ENCODE results near the gene NTM. TPM values are rescaled to one million over a fixed set of nuclear protein-coding genes. Genes with fewer than 3 reads are reported as not detected.

NTM gene
- total and polyA plus RNA-seq, 2 of the 8 experiments (the other 6 are each of a cell fraction or from before 2014, with no cell fraction given), result 13.4 to 20.0 TPM

DNA sequence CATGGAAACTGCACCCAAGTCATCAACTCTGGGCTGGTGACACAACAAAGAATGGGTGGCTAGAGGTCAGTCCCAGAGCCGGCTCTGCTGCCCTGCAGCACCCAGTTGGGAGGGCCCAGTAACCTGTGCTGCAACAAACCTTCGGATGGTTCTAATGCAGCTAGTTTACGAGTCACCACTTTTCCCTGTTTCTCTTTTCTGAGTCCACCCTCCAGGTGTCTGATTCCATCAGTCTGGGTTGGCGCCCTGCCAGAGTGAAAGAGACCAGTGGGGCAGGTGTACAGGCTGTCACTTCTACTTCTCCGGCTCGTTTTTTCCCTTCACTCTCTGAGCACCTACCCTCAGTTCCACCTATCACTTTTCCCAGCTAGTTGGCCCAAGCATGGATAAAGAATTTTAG lies 572.9 kb downstream of the NTM start:
- Histone ChIP-seq H3K9me3 (ENCODE audit: insufficient read depth in 2 of 2, low read depth in 1 of 2, low read length in 1 of 2) (no peaks in the 10 kb centered on the region), H4K91ac (replicated peaks; ENCODE audit: insufficient read length, low read length) (no peak overlapping the region), H3K79me1 (ENCODE audit: low read depth, low read length) (no peaks in the 10 kb centered on the region), H2BK20ac (ENCODE audit: low read length) (no peak overlapping the region), H3K4me3 (ENCODE audit: extremely low read depth in 1 of 4, insufficient read depth in 2 of 4, low read depth in 3 of 4, low read length in 4 of 4) (no peak overlapping the region), H3K23ac (ENCODE audit: insufficient read length) (no peak overlapping the region), H3K4ac (replicated peaks; ENCODE audit: insufficient read length, low read depth, low read length) (no peak overlapping the region), H3K27me3 (replicated peaks in 1 of 4; ENCODE audit: control insufficient read depth in 3 of 4, extremely low read depth in 1 of 4, insufficient read depth in 3 of 4, low read length in 3 of 4) (no peaks in the 10 kb centered on the region), H3K23me2 (ENCODE audit: low read depth, low read length) (no peaks in the 10 kb centered on the region), H2BK15ac (ENCODE audit: low read length) (no peak overlapping the region), H3K9ac (replicated peaks in 1 of 4; ENCODE audit: extremely low read depth in 1 of 4, low read depth in 3 of 4, low read length in 3 of 4) (no peak overlapping the region), H3K14ac (ENCODE audit: insufficient read length) (no peak overlapping the region), H2AFZ (ENCODE audit: low read length) (no peak overlapping the region), H2BK120ac (replicated peaks; ENCODE audit: low read depth, low read length) (no peak overlapping the region), H3K79me2 (ENCODE audit: control insufficient read depth in 1 of 2, insufficient read depth in 2 of 2, low read length in 2 of 2) (no peaks in the 10 kb centered on the region), H3K4me1 (replicated peaks in 1 of 4; ENCODE audit: control insufficient read depth in 3 of 4, insufficient read depth in 4 of 4, low read length in 3 of 4) (peaks cover 0 to under 1% (median 0%) of the 10 kb centered on the region in 4 experiments; a peak in 2 of 7 replicates), H4K8ac (ENCODE audit: extremely low read depth, insufficient read depth, low read length) (no peak overlapping the region), H3K4me2 (ENCODE audit: insufficient read depth in 1 of 2, low read depth in 2 of 2, low read length in 2 of 2) (no peak overlapping the region), H3K56ac (replicated peaks; ENCODE audit: insufficient read length, low read depth, low read length) (no peak overlapping the region), H2BK12ac (ENCODE audit: low read depth, low read length) (no peak overlapping the region), H3K27ac (ENCODE audit: low read depth, low read length) (no peak overlapping the region), H4K20me1 (replicated peaks in 1 of 2; ENCODE audit: control insufficient read depth in 1 of 2, insufficient read depth in 2 of 2, low read length in 2 of 2) (no peaks in the 10 kb centered on the region), H4K5ac (ENCODE audit: insufficient read length, low read depth, low read length) (no peak overlapping the region), H3K36me3 (ENCODE audit: control insufficient read depth in 2 of 4, insufficient read depth in 4 of 4, low read length in 3 of 4) (no peaks in the 10 kb centered on the region), H2BK5ac (ENCODE audit: low read depth, low read length) (no peak overlapping the region), H2AK5ac (ENCODE audit: low read depth, low read length) (no peak overlapping the region), H3K18ac (ENCODE audit: extremely low read depth, low read length) (no peak overlapping the region)
- no peak for FAIRE-seq
- ChIA-PET CTCF (ENCODE audit: partially characterized antibody) (interaction anchor here (0.8 to 1.6 kb wide), 9 partner anchors 8 to 248 kb away, joined by 3 to 5 read pairs (median 3); no protein-coding TSS in a partner anchor), POLR2A (ENCODE audit: partially characterized antibody) (no interaction called here)
- DNase-seq (ENCODE audit: low read depth in 1 of 2, low spot score in 2 of 2), result no peak
- 87% methylated on average over 6 of the region's 6 CpGs; no CpG with 5 or more reads in 1 of the 2 experiments for WGBS, 2 experiments (ENCODE audit: extremely low coverage in 1 of 2, insufficient coverage in 1 of 2, insufficient read length in 1 of 2, insufficient replicate concordance in 2 of 2, low coverage in 1 of 2, low lambda C conversion rate in 2 of 2, missing lambda C conversion rate in 1 of 2)
- TF ChIP-seq SIRT6 (IDR thresholded peaks at IDR 0.05; ENCODE audit: low read length) (no peak), POLR2AphosphoS5 (IDR thresholded peaks at IDR 0.05; ENCODE audit: low read depth, low read length) (no peak), EZH2 (IDR thresholded peaks at IDR 0.05; ENCODE audit: low read depth, low read length, severe bottlenecking) (no peak), POU5F1 (IDR thresholded peaks at IDR 0.05; ENCODE audit: low read depth, low read length) (no peak), CHD1 (IDR thresholded peaks at IDR 0.05; ENCODE audit: low read depth, low read length) (no peak), HDAC2 (IDR thresholded peaks at IDR 0.05; ENCODE audit: borderline replicate concordance in 1 of 2, low read depth in 2 of 2, low read length in 2 of 2) (no peak), RBBP5 (IDR thresholded peaks at IDR 0.05; ENCODE audit: borderline replicate concordance, low read depth, low read length) (no peak), CHD2 (IDR thresholded peaks at IDR 0.05; ENCODE audit: low read length) (no peak), YY1 (IDR thresholded peaks at IDR 0.05; ENCODE audit: low read depth, low read length) (no peak), FOSL1 (IDR thresholded peaks at IDR 0.05; ENCODE audit: insufficient read depth, low read depth, low read length) (no peak), EGR1 (IDR thresholded peaks at IDR 0.05; ENCODE audit: borderline replicate concordance, low read depth, low read length) (no peak)
- TF ChIP-seq, protein P1, sequence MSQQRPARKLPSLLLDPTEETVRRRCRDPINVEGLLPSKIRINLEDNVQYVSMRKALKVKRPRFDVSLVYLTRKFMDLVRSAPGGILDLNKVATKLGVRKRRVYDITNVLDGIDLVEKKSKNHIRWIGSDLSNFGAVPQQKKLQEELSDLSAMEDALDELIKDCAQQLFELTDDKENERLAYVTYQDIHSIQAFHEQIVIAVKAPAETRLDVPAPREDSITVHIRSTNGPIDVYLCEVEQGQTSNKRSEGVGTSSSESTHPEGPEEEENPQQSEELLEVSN (IDR thresholded peaks at IDR 0.05), result no peak
